ENCODE results near the gene UBR2.
"Not testable (repeated sequence)": the region's sequence is repeated elsewhere in the genome, so short reads cannot be mapped to it uniquely, and the experiment has no call there.

Gene UBR2

DNA sequence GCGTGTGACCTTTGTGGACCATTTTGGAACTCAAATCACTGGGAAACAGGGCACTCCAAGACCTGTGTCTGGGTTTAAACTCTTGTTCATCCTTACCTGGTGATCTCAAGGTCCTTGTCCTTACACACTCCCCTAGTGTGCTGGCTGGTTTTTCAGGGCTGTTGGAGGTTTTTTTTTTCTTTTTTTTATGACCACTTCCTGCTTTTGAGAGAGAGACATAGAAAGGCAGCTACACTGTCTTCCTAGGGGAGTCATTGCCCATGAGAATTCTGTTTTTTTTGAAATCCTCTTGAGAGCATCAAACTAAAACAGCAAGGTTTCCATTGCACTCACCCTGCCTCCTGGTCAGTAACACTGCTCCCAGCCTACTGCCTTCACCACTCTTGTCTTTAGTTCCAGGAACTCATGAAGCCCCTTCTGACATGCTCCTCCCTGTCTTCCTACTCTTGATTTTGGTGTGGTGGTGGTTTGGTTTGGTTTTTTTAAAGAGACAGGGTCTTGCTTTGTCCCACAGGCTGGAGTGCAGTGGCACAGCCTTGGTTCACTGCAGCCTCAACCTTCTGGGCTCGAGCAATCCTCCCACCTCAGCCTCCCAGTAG is 130.0 kb downstream of the UBR2 start:
- no peak for DNase-seq

DNA sequence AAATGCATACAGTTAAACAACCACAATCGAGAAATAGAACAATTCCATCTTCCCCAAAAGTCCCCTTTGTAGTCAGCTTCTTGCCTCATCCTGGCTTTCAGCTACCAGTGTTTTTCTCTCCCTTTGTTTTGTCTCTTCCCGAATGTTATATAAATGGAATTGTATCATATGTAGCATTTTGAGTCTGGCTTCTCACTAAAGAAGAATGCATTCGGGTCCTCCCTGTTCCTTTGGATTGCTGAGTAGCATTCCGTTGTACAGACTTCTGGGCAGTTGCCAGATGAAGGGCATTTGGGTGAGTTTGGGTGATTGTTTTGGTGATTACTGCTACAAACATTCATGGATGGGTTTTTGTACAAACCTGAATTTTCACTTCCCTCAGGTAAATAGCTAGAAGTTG is 130.8 kb downstream of the UBR2 start:
- no peak for DNase-seq

DNA sequence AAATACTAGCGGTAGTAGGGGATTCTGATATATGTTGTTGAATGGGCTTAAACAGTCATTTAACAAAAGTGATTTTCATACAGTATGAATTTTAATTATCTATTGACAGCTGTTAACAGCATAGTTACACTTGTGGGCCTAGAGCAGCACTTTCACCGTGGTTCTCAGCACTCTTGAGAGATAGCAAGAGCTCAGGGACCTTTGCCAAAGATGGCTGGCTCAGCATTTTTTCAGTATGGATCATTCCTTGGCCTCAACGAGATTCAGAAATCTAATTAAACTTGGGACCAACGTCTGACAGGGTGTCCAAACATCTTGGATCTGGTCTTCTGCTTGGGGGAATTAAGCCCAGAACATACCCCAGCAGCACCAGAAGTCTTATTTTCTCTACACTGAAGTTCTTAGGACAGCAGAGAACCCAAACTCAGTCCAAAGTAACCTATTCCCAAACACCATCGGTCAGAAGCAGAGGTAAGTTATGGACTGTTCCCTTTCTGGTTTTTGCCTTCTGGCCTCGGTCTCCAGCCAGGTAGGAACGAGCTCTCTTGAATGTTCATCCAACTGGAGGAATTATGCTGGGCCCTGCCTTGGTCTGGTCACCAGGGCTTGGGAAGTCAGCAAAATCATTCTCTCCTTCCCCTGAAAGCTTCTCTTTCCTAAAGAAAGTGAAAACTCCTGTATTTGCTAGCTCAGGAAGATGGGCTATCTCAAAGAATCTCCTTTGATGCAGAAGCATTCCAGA is 132.9 kb downstream of the UBR2 start:
- no peak for DNase-seq

DNA sequence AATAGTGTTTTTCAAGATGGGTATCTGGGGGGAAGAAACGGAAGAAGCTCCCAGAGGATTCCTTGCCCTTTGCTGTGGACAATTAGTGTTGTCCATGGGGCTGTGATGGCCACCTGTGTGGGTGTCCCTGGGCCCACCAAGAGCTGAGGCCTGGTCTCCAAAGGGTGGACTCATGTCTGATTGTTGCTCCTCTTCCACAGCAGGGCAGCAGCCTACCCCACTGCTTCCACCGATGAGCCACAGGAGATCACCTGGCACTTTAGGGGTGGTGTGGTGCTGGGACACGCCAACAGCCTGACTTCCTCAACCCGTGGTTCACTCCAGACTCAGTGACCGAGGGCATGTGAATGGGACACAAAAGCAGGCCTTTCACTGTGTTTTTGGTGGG is 133.4 kb downstream of the UBR2 start:
- no peak for DNase-seq

DNA sequence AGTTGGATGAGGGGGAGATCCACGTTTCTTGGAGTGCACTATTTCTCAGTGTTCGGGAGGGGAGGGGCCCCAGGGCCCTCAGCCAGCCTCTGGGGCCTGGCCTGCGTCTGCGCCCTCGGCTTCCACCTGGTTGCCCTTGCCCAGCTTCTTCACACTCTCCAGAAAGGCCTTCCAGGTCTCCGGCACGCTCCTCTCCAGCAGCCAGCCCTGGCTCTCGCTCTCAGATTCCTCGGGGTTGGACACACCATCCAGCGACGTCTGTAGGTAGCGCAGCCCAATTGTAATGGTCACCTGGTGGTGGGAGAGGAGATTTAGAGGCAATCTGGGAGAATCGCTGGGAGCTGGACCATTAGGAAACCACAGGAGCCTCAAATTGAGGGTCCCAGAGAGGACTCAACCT is 134.4 kb downstream of the UBR2 start:
- DNase-seq: no peak

DNA sequence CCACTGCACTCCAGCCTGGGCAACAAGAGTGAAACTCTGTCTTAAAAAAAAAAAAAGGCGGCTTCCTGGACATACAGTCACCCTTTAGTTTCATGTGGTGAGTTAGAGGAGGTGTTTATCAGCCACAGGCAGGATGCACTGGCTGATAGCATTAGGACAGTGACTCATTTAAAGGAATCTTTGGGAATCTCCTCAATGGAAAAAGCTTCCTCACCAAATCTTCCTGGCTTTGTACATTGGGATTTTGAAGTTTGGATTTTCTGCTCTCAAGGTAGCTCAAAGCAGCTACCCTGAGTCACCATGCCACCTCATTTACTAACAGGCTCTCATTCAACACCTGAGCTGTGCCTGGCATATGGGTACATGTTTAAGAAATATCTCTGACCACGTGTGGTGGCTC is 138.4 kb downstream of the UBR2 start:
- DNase-seq: no peak

DNA sequence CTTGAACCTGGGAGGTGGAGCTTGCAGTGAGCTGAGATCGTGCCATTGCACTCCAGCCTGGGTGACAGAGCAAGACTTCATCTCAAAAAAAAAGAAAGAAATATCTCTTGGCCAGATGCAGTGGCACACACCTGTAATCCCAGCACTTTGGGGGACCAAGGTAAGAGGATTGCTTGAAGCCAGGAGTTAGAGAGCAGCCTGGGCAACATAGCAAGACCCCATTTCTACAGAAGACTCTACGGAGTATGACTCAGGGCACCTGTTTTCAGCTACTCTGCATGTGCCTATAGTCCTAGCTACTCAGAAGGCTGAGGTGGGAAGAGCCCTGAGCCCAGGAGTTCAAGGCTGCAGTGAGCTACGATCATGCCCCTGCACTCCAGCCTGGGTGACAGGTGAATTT is 139.0 kb downstream of the UBR2 start:
- DNase-seq: not testable (repeated sequence)

DNA sequence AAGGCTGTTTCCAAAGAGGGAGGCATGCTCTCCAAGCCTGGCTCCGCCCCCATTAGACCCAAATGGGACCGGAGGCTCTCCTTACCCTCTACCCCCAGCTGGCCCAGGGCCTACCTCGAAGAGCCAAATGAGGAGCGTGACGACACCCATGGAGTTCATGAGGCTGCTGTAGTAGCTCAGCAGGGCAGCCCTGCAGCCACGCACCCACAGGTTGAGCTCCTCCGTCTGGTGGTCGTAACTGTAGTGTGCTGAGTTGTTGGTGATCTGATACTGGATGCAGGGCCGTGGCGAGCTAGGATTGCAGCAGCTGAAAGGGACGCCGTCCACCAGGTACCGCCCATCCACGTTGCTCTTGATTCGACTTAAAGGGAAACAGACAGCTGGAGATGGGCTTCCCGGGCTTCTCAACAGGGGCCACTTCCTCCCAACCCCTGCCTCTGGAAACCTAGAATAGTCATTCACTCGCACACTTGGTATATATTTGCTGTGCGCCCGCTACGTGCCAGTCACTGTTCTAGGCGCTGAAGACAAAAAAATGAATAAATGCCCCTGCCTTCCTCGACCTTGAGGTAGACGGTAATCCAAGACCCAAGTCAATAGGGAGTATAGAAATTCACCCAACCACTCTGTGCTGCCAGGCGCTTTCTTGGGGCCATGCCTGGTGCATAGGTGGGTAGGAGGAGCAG is 140.6 kb downstream of the UBR2 start:
- no peak for DNase-seq

DNA sequence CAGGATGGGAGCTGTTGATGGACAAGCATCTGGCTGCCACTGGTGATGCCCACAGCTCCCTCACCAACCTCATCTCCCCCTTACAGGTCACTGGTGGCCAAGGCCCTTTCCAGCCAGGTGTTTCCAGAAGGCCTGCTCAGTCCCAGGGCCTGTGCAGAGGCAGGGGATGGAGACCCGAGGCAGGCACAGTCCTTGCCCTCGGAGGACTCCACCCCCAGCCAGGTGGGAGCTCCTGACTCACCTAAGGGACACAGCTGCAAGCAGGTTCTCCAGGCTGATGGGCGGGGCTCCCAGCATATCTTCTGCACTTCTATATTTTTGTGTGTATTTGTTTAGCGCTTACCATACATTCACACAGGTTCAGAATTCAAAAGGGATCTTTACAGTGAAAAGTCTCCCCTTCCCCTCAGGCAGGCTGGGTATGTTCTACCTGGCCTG is 141.1 kb downstream of the UBR2 start:
- DNase-seq: no peak

DNA sequence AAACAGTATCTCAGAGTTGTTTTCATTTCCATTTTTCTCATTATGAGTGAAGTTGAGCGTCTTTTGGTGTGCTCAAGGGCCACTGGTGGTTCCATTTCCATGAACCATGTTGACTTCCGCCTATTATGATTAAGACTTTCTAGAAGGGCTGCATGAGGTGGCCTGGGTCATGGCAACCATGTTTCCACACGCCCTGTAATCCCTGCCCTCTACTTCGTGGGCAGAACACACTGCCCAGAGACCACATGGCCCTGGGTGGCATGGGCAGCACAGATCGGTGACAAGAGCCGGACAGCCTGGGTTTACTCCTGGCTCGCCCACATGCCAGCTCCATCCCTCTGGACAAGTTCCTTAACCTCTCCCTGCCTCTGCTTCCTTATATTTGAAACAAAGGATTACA is 143.8 kb downstream of the UBR2 start:
- no peak for DNase-seq

DNA sequence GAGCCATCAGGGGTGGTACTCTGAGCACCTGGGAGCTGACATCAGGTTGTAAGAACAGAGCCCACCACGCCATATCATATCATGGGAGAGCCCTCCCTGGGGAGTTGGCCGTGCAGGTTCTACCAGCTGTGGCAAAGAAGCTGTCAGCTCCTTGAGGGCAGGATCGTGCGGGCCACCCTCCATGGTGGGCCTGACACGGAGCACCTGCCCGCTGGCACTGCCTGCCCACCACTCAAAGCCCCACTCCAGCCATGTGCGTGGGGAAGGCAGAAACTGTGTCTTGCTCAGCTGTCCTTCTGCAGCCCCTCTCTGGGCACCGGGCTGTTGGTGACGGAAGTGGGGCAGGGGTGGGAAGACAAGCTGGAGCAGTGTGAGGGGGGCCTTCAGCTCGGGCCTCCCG is 144.3 kb downstream of the UBR2 start:
- DNase-seq: no peak

DNA sequence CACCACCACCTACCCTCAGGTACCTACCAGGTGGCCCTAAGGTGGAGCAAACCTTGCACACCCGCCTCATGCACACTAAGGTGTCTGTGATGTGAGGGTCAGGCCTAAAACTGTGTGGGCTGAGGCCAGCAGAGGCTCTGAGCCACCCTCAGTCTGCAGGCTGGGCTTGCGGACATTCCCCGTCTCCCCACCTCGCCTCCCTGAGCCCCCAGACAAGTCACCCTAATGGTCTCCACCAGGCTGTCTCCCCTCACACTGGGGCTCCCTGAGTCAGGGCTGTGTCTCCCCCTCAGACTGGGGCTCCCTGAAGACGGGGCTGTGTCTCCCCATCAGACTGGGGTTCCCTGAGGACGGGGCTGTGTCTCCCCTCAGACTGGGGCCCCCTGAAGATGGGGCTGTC is 146.0 kb downstream of the UBR2 start:
- DNase-seq: no peak

DNA sequence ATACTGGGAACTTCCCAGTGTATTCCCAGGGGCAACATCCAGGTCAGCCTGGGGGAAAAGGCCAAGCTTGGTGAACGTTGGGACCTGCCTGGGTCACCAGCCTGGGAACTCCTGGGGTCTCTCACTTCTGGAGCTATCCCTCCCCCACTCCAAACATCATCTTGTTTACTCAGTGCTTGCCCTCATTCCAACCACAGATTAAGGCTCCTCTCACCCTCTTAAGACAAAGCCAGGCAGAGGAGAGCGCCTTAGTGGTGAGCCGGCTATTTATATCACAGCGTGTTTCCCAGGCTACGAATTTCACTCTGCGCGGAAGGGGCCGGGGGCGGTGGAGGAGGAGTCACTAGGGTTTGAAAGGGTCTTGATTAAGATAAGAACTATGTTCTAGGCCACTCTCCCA is 146.5 kb downstream of the UBR2 start:
- no peak for DNase-seq

DNA sequence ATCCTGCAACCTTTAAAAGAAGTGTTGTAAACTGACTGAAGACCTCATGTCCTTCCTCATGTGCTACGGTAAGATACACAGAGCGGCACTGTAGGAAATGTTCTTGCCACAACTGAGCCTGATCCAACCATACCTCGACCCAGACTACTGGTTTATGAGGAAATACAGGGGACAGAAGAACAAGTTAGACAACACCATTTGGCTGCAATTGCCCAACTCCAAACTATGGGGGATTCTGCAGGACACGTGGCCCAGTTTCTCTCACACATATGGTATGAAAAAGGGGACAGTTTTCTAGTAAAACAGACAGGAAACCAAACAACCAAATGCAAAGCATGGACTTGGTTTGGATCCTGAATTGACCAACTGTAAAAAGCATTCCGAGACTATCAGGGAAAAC is 148.1 kb downstream of the UBR2 start:
- DNase-seq: no peak

DNA sequence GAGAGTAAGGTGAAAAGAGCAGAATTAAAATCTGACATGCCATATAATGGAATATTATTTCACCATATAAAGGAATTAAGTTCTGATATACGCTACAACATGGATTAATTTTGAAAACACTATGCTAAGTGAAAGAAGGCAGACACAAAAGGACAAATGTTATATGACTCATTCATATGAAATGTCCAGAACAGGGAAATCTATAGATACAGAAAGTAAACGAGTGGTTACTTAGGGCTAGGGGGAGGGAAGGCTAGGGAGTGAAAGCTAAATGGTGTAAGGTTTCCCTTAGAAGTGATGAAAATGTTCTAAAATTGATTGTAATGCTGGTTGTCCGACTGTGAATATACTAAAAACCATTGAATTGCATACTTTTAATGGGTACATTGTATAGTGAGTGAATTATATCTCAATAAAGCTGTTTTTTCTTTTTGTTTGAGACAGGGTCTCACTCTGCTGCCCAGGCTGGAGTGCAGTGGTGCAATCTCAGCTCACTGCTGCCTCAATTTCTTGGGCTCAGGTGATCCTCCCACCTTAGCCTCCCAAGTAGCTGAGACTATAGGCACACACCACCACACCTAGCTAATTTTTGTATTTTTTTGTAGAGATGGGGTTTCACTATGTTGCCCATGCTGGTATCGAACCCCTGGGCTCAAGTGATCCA is 150.4 kb downstream of the UBR2 start:
- no peak for DNase-seq

DNA sequence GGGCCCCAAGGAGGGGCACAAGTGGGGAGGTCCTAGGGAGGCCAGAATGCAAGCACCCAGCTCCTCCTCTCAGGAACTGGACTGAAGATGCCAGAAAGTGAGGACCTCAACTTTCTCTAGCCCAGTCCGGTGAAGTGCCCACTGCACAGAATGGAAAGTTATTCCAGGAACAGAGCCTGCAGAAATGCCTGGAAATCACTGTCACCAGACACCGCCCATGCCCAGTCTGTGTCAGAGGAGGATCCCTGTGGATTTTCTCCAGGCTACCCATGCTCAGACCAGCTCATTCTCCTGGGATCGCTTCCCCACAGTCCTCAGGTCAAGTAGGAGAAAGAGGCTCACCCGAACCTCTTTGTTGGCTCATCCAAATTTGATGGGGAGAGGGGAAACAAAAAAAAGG is 152.0 kb downstream of the UBR2 start:
- no peak for DNase-seq

DNA sequence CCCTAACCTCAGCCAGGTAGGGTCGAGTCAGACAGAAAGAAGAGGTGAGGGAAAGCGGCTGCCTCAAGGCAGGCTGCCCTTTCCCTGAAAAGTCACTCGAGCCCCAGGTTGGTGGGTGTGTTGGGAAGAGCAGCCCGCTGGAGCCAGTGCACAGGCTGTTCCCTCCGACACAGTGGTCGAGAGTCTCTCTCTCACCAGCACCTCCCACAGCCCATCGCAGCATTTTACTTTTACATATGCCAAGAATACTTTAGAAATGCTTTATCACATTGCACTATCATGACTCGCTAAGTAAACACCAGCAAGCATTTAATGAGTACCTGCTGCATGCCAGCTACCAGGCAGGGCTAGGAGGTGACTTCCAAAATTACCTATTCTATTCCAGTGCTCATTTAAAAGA is 156.9 kb downstream of the UBR2 start:
- no peak for DNase-seq

DNA sequence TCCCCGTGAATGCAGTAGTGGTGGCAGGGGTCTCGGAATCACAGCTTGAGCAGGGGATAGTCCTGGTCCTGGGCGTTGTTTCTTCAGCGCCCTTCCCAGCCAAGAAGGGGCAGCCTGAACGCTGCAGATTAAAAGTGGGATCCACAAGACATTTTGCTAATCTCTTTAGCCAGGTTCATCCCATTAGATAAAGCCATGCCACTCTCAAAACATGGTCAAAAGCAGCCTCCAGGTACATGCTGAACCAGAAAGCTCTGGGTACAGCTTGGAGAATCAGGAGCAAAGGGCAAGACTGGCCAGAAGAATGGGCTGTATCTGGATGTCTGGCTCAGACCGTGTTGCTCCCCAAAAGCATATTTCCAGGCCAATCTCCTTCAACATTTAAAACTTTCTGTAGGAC is 158.7 kb downstream of the UBR2 start, which contains the start of gene PRPH2:
PRPH2 (minus strand) TSS at position 101 of the 400 bp plus-strand sequence. CDS start 263 bp downstream, outside the sequence.
- no peak for DNase-seq

DNA sequence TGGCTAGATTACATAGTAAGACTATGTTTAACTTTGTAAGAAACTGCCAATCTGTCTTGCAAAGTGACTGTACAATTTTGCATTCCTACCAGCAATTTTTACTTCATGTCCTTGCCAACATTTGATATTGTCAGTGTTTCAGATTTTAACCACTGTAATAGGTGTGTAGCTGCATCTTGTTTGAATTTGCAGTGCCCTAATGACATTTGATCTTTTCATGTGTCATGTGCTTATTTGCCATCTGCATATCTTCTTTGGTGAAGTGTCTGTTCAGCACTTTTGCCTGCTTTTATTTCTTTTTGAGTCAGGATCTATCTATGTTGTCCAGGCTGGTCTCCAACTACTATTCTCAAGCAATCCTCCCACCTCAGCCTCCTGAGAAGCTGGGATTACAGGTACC is 161.0 kb downstream of the UBR2 start:
- no peak for DNase-seq

DNA sequence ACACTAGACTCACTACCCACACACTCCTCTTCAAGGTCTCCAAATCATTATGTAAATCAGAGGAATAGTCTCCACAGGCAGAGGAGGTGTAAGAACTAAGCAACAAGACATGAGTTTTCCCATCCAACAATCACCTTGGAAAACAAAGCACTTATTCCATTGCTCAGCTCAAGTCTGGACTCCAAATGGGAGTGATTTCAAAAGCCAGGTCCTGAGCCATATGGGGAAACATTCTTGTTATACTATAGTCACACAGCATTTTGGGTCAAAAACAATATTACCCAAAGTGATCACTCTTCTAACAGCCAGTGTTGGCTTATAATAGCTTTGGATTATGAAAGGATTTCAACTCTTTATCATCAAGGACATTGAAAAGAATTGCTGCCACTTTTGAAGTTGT is 162.2 kb downstream of the UBR2 start:
- DNase-seq: no peak

DNA sequence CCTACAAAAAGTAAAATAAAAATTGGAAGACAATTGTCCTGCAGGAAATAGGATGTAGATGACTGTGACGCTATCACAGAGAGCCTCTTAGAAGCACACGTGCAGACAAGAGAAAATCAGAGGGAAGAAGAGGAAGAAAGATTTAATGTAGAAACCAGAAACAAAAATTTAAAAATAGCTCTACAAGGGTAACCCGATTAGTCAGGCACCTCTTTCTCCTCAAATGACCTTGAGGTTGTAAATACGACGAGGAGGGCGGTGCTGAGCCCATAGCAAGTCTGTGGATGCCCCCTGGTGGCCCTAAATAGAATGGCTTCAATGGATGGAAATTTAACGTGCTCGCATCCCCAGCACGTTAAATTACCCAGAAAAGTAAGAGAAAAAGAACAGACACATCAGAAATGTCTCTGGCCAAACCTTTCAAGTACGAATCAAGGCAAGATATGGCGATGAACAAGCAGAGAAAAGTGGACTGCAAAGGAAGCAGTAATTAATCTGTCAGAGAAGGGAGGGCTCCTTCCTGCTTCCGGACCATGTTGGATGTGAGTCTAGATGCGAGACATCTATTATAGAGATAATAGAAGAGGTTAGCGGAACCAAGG is 162.8 kb downstream of the UBR2 start:
- peak; percentile 74 for DNase-seq

DNA sequence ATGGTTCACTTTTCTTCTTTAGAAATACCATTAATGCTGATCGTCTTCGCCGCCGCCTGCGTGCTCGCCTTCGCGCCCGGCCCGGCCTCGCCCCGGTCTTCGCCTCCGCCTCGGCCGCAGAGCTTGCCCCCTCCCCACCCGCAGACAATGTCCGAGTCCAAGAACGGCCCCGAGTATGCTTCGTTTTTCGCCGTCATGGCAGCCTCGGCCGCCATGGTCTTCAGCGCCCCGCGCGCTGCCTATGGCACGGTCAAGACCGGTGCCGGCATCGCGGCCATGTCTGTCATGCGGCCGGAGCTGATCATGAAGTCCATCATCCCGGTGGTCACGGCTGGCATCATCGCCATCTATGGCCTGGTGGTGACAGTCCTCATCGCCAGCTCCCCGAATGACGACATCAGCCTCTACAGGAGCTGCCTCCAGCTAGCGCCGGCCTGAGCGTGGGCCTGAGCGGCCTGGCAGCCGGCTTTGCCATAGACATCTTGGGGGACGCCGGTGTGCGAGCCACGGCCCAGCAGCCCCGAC is 163.3 kb downstream of the UBR2 start:
- no peak for DNase-seq

DNA sequence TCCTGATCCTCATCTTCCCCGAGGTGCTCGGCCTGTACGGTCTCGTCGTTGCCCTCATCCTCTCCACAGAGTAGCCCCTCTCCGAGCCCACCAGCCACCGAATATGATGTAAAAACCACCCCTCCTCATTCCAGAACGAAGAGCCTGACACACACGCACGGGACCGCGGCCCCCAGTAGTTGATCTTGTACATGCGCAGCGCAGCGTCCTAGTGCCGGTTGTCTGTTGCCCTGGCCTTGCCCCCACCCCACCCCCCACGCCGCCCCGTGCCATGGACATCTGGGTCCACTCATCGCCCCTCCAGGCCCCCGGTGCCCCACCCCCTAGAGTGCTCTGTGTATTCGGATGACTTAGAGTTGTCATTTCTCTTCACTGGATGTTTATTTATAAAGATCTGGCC is 163.8 kb downstream of the UBR2 start:
- DNase-seq: no peak

All from DMS 273 treated with DMSO at 0.1 percent for 48 hours (cell line).